B cell (primary cell): ENCODE measurements around the gene HENMT1. TPM values are rescaled to one million over a fixed set of nuclear protein-coding genes. Genes with fewer than 3 reads are reported as not detected.

Source experiments
- ATAC-seq: fragments of 200-7000 bp; cut with Tn5 transposase; one replicate; pipeline ENCODE4 v1.10.0; 2021; ENCODE audit warnings: low read depth, mild to moderate bottlenecking, moderate number of reproducible peaks, moderate library complexity
- CTCF ChIA-PET: fragments of 350-600 bp; sonication (Branson Sonifier 250); formaldehyde crosslinking; loops from one replicate; lab custom pipeline; 2021; ENCODE audit warnings: antibody characterized with exemption, inconsistent platforms; lab: Charles Lee
- POLR2A ChIA-PET: fragments of 350-600 bp; sonication (Branson Sonifier 250); formaldehyde crosslinking; loops from one replicate; lab custom pipeline; 2021; ENCODE audit warnings: antibody characterized with exemption; lab: Charles Lee
- DNase-seq: peaks from one replicate; pipeline ENCODE4 v3.0.0; 2013
- H2AFZ ChIP-seq: 2 replicates; pipeline ENCODE4 v1.6.1; 2012; ENCODE audit warnings: mild to moderate bottlenecking, low read depth, low read length; ENCODE audit not compliant: insufficient read depth, poor library complexity, severe bottlenecking
- H3K27ac ChIP-seq, 2 donors: 1 replicate in 1 of 2; 2 replicates in 1 of 2; pipeline ENCODE4 v1.5.1; 2012 to 2013; ENCODE audit warnings: low read length in 2 of 2, mild to moderate bottlenecking in 2 of 2, moderate library complexity in 1 of 2
- H3K27me3 ChIP-seq, 4 experiments: fragments of 200-600 bp in 1 of 4; sonication (generic) in 1 of 4; replicated peaks in 1 of 4; 1 replicate in 2 of 4; 2 replicates in 2 of 4; pipeline versions ENCODE4 v1.6.1 to v1.7.0; 2013 to 2016; ENCODE audit warnings: low read length in 3 of 4, mild to moderate bottlenecking in 2 of 4, mixed read lengths in 1 of 4, moderate library complexity in 1 of 4; ENCODE audit not compliant: insufficient read depth in 4 of 4, control insufficient read depth in 3 of 4; ENCODE audit errors: control extremely low read depth in 1 of 4
- H3K36me3 ChIP-seq, 2 experiments: replicated peaks in 1 of 2; 1 replicate in 1 of 2; 2 replicates in 1 of 2; pipeline versions ENCODE4 v1.6.1 to v1.7.1; 2013; ENCODE audit warnings: low read length in 1 of 2; ENCODE audit not compliant: insufficient read depth in 2 of 2, control insufficient read depth in 1 of 2; ENCODE audit errors: control extremely low read depth in 1 of 2, extremely low read depth in 1 of 2
- H3K4me1 ChIP-seq, 2 donors: fragments of 200-600 bp in 1 of 2; sonication (generic) in 1 of 2; 1 replicate in 1 of 2; 2 replicates in 1 of 2; pipeline versions ENCODE4 v1.5.1 to v1.6.1; 2013 to 2017; ENCODE audit warnings: low read length in 2 of 2; ENCODE audit not compliant: control insufficient read depth in 2 of 2, insufficient read depth in 2 of 2
- H3K4me2 ChIP-seq: replicated peaks from 2 replicates; pipeline ENCODE3; 2012; ENCODE audit warnings: mild to moderate bottlenecking, low read depth, low read length; ENCODE audit not compliant: poor library complexity, severe bottlenecking
- H3K4me3 ChIP-seq, 5 experiments: fragments of 200-600 bp in 1 of 5; sonication (generic) in 1 of 5; 1 replicate in 3 of 5; 2 replicates in 2 of 5; pipeline versions ENCODE4 v1.5.1 to v1.7.0; 2011 to 2016; ENCODE audit warnings: low read length in 4 of 5, mild to moderate bottlenecking in 4 of 5, low read depth in 2 of 5, control low read depth in 1 of 5, moderate library complexity in 1 of 5; ENCODE audit not compliant: insufficient read depth in 1 of 5; ENCODE audit errors: control extremely low read depth in 1 of 5, extremely low read depth in 1 of 5
- H3K79me2 ChIP-seq: fragments of 200-600 bp; sonication (generic); one replicate; pipeline ENCODE4 v1.6.0; 2016; ENCODE audit warnings: low read length; ENCODE audit not compliant: control insufficient read depth, insufficient read depth
- H3K9ac ChIP-seq: fragments of 200-600 bp; sonication (generic); 2 replicates; pipeline ENCODE4 v1.6.1; 2017; ENCODE audit warnings: mild to moderate bottlenecking, low read length, moderate library complexity
- H3K9me3 ChIP-seq, 3 donors: one replicate each; pipeline versions ENCODE4 v1.6.1 to v1.7.1; 2013; ENCODE audit warnings: low read length in 2 of 3; ENCODE audit not compliant: control insufficient read depth in 2 of 3, insufficient read depth in 1 of 3; ENCODE audit errors: control extremely low read depth in 1 of 3
- H4K20me1 ChIP-seq: 2 replicates; pipeline ENCODE4 v1.6.0; 2012; ENCODE audit warnings: mild to moderate bottlenecking, low read length; ENCODE audit not compliant: insufficient read depth, control insufficient read depth, poor library complexity, severe bottlenecking
- H3K27ac Mint-ChIP-seq: one replicate; pipeline ENCODE4 v1.8.0; 2021; ENCODE audit warnings: mixed read lengths
- H3K27me3 Mint-ChIP-seq: one replicate; pipeline ENCODE4 v1.8.0; 2021; ENCODE audit warnings: mixed read lengths
- H3K4me1 Mint-ChIP-seq: one replicate; pipeline ENCODE4 v1.8.0; 2021; ENCODE audit warnings: mixed read lengths
- H3K4me3 Mint-ChIP-seq: one replicate; pipeline ENCODE4 v1.8.0; 2021; ENCODE audit warnings: mixed read lengths
- H3K9me3 Mint-ChIP-seq: one replicate; pipeline ENCODE4 v1.8.0; 2022; ENCODE audit warnings: mixed read lengths; ENCODE audit not compliant: insufficient read depth
- CTCF ChIP-seq: fragments of 200-600 bp; IDR thresholded peaks from one replicate; pipeline ENCODE4 v1.8.0; 2022; ENCODE audit warnings: antibody characterized with exemption, mild to moderate bottlenecking
- EZH2 ChIP-seq: IDR thresholded peaks from 2 replicates; pipeline ENCODE4 v1.6.1; 2012; ENCODE audit warnings: borderline replicate concordance, low read depth, mild to moderate bottlenecking, moderate library complexity, low read length; ENCODE audit not compliant: insufficient read depth, poor library complexity, severe bottlenecking
- WGBS: methylation state at CpG from one replicate; pipeline ENCODE4 v1.1.5; 2013; ENCODE audit warnings: missing lambda C conversion rate; ENCODE audit not compliant: insufficient coverage; 5-methylcytosine and 5-hydroxymethylcytosine counted together
- intact Hi-C: fragments of 100-400 bp; cut with micrococcal nuclease; formaldehyde crosslinking; loops from one replicate; pipeline ENCODE4 v1.10.0; 2022
- polyA plus RNA-seq: library from polyadenylated mRNA; depleted of rRNA; stranded (reverse); fragments of >200 nt; gene quantifications from 2 replicates; pipeline ENCODE4 v1.2.3, GENCODE V29; 2012
- total RNA-seq, 2 donors: library from RNA; stranded (reverse); fragments of 120-200 nt in 1 of 2; gene quantifications; 1 replicate in 1 of 2; 2 replicates in 1 of 2; pipeline versions ENCODE4 v1.2.3 to v1.2.4, GENCODE V29; 2013 to 2022

Gene HENMT1
- total and polyA plus RNA-seq, 2 donors (not counting 1 experiment from before 2014, with no cell fraction given), result 4.2 to 6.4 TPM

GRCh38 chr1:108665771-108666170 is 4.9 kb upstream of the HENMT1 start:
- TF ChIP-seq EZH2 (no peak), CTCF (no peak)
- intact Hi-C loops, result no loop called here
- H3K4me3 Mint-ChIP-seq, result no peak overlapping the region
- Histone ChIP-seq H3K79me2 (no peaks in the 10 kb centered on the region), H3K9me3 (no peaks in the 10 kb centered on the region), H3K4me2 (no peak overlapping the region), H4K20me1 (no peaks in the 10 kb centered on the region), H3K27me3 (peaks cover 0 to 3% (median 0%) of the 10 kb centered on the region in 4 experiments), H3K36me3 (no peaks in the 10 kb centered on the region), H3K4me3 (no peak overlapping the region), H3K27ac (no peak overlapping the region), H2AFZ (no peak overlapping the region), H3K4me1 (peaks cover 8 to 10% of the 10 kb centered on the region in 2 donors), H3K9ac (no peak overlapping the region)
- CTCF ChIA-PET, result no interaction called here
- H3K27ac Mint-ChIP-seq, result no peak overlapping the region
- no peak for DNase-seq
- 100% methylated on average over 1 of the region's 1 CpG for WGBS
- H3K27me3 Mint-ChIP-seq, result peaks cover 3% of the 10 kb centered on the region
- POLR2A ChIA-PET, result no interaction called here
- H3K9me3 Mint-ChIP-seq, result no peaks in the 10 kb centered on the region
- peaks cover 9% of the 10 kb centered on the region for H3K4me1 Mint-ChIP-seq
- ATAC-seq, result no peak

- no peak overlapping the region for H3K27ac Mint-ChIP-seq
- H3K27me3 Mint-ChIP-seq, result peaks cover 3% of the 10 kb centered on the region
- Histone ChIP-seq H3K27me3 (peaks cover 0 to 3% (median 0%) of the 10 kb centered on the region in 4 experiments), H3K36me3 (no peaks in the 10 kb centered on the region), H2AFZ (no peak overlapping the region), H3K9ac (no peak overlapping the region), H3K79me2 (no peaks in the 10 kb centered on the region), H3K4me3 (no peak overlapping the region), H3K9me3 (no peaks in the 10 kb centered on the region), H3K4me2 (no peak overlapping the region), H3K27ac (no peak overlapping the region), H4K20me1 (no peaks in the 10 kb centered on the region), H3K4me1 (peaks cover 8 to 10% of the 10 kb centered on the region in 2 donors)
- ATAC-seq (no peak), DNase-seq (no peak)
- ChIA-PET CTCF (no interaction called here), POLR2A (no interaction called here)
- H3K4me1 Mint-ChIP-seq, result peaks cover 11% of the 10 kb centered on the region
- no peaks in the 10 kb centered on the region for H3K9me3 Mint-ChIP-seq
- no peak overlapping the region for H3K4me3 Mint-ChIP-seq
- intact Hi-C loops, result no loop called here
- TF ChIP-seq CTCF, result no peak
- no peak for TF ChIP-seq EZH2
- no CpG with 5 or more reads among the region's 2 CpGs for WGBS
Observed at GRCh38 chr1:108665067-108665466, 4.2 kb upstream of the HENMT1 start.
